ENCODE measurements around the gene DGKD.

- TF ChIP-seq POLR2AphosphoS5 (IDR thresholded peaks at IDR 0.05; ENCODE audit: low read depth, low read length) (no peak), TAF1 (IDR thresholded peaks at IDR 0.05; ENCODE audit: borderline replicate concordance, insufficient read depth, low read length) (no peak), REST (IDR thresholded peaks at IDR 0.05; ENCODE audit: insufficient read depth in 1 of 2, low read depth in 2 of 2, low read length in 2 of 2) (no peak), SIN3A (IDR thresholded peaks at IDR 0.05; ENCODE audit: borderline replicate concordance, insufficient read depth, low read length) (no peak), FOXP2 (optimal IDR thresholded peaks at IDR 0.05; ENCODE audit: borderline replicate concordance, extremely low read depth, extremely low read length, insufficient read depth) (no peak)
Measured at GRCh38 chr2:233411162-233411561, 56.9 kb downstream of the DGKD start.
